ACC112 (cell line): ENCODE measurements around the gene SCRG1.

Experiments used
- H2AFZ ChIP-seq: fragments of 200-600 bp; sonication (generic); one replicate; pipeline ENCODE4 v1.6.0; 2017; ENCODE audit warnings: antibody characterized with exemption, low read length; ENCODE audit not compliant: unreplicated experiment
- H3K27ac ChIP-seq: fragments of 200-600 bp; sonication (generic); 2 replicates; pipeline ENCODE4 v1.5.1; 2014; ENCODE audit warnings: low read depth, mild to moderate bottlenecking, antibody characterized with exemption, low read length, moderate library complexity
- H3K27me3 ChIP-seq: fragments of 200-600 bp; sonication (generic); 2 replicates; pipeline ENCODE4 v1.6.1; 2014; ENCODE audit warnings: mild to moderate bottlenecking, antibody characterized with exemption, low read length, moderate library complexity, mixed read lengths; ENCODE audit not compliant: insufficient read depth
- H3K36me3 ChIP-seq: fragments of 200-600 bp; sonication (generic); 2 replicates; pipeline ENCODE4 v1.6.1; 2016; ENCODE audit warnings: mild to moderate bottlenecking, antibody characterized with exemption, low read length, moderate library complexity, mixed read lengths; ENCODE audit not compliant: insufficient read depth
- H3K4me1 ChIP-seq: fragments of 200-600 bp; sonication (generic); one replicate; pipeline ENCODE4 v1.6.1; 2016; ENCODE audit warnings: low read length, mixed read lengths; ENCODE audit not compliant: insufficient read depth, unreplicated experiment, control insufficient read depth
- H3K4me3 ChIP-seq: fragments of 200-600 bp; sonication (generic); 2 replicates; pipeline ENCODE4 v1.5.1; 2014; ENCODE audit warnings: mild to moderate bottlenecking, low read depth, low read length
- H3K79me2 ChIP-seq: fragments of 200-600 bp; sonication (generic); one replicate; pipeline ENCODE4 v1.6.0; 2016; ENCODE audit warnings: low read length; ENCODE audit not compliant: control insufficient read depth, unreplicated experiment, insufficient read depth

SCRG1 gene

DNA sequence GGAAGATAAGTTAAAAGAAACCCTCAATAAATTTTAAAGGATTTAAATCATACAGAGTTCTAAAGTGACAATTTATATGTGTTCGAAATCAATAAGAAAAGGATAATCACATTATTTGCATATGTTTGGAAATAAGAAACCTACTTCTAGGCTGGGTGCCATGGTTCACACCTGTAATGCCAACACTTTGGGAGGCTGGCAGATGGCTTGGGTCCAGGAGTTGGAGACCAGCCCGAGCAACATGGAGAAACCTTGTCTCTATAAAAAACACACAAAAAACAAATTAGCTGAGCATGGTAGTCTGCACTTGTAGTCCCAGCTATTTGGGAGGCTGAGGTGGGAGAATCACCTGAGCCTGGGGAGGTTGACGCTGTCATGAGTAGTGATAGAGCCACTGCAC is 36.2 kb downstream of the SCRG1 start:
- no peaks in the 10 kb centered on the region for H3K27me3 ChIP-seq
- no peak overlapping the region for H2AFZ ChIP-seq
- peaks cover 8% of the 10 kb centered on the region for H3K79me2 ChIP-seq
- H3K36me3 ChIP-seq, result no peaks in the 10 kb centered on the region
- no peak overlapping the region for H3K4me3 ChIP-seq
- no peak overlapping the region for H3K27ac ChIP-seq
- H3K4me1 ChIP-seq, result peaks cover 14% of the 10 kb centered on the region

DNA sequence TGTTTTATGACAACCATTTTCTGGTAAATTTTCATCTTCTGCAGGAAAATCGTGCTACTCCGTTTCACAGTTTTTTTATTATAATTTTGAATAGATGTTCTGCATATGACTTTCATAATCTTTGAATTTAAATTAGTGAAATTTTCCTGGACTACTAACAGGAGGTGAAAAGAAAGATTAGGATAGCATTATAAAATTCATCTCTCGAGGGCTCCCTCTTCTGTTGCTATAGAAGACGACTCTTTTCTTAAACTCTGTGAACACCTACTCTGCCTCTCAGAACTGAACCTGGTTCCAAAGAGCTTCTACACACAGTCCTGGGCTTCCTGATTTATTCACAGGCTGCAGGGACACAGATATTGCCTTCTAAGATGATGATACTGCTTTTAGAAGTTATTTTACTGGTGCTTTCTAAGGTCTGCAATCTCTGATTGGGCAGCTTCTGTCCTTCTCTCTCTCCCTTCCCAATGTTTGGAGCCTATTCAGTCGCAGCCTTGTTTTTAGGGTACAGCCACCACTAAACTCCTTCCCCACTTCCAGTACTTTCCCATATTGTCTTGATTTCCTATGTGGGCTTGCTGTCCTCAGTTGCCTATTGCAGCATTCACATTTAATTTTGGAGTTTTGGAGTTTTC is 38.2 kb downstream of the SCRG1 start:
- no peaks in the 10 kb centered on the region for H3K27me3 ChIP-seq
- no peak overlapping the region for H3K27ac ChIP-seq
- no peaks in the 10 kb centered on the region for H3K36me3 ChIP-seq
- H3K4me3 ChIP-seq, result no peak overlapping the region
- no peak overlapping the region for H2AFZ ChIP-seq
- H3K79me2 ChIP-seq, result peaks cover 4% of the 10 kb centered on the region
- H3K4me1 ChIP-seq, result peaks cover 3% of the 10 kb centered on the region

DNA sequence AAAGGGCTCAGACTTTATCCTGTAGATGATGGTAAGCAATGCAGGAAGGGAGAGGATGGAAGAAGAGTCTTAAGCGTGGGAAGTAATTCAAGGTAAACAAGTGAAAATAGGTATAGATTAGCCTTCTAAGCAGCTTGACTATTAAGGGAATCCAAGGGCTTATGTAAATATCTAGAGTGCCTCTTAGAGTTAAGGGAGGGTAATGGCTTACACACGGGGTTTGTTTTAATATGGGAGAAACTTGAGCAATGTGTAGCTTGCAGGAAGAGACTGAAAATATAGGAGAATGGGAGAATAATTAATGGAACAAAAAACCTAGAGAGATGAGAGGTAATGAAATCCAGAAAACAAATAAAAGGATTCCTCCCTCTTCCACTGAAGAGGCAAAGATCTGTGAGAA is 41.0 kb downstream of the SCRG1 start:
- Histone ChIP-seq H3K27me3 (no peaks in the 10 kb centered on the region), H3K79me2 (no peaks in the 10 kb centered on the region), H3K27ac (no peak overlapping the region), H3K4me1 (no peaks in the 10 kb centered on the region), H3K36me3 (no peaks in the 10 kb centered on the region), H2AFZ (no peak overlapping the region), H3K4me3 (no peak overlapping the region)

DNA sequence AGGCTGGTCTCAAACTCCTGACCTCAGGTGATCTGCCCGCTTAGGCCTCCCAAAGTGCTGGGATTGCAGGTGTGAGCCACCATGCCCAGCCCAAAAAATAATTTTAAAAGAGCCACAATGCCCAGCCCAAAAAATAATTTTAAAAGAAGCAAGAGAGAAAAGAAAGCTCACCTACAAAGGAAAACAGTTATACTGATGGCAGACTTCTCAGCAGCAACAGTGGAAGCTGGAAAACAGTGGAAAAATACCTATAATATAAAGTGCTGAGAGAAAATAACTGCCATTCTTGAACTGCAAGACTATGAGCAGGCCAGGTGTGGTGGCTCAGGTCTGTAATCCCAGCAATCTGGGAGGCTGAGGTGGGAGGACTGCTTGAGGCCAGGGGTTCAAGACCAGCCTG is 51.4 kb downstream of the SCRG1 start:
- no peaks in the 10 kb centered on the region for H3K27me3 ChIP-seq
- peaks cover 17% of the 10 kb centered on the region for H3K4me1 ChIP-seq
- H3K4me3 ChIP-seq, result no peak overlapping the region
- H3K27ac ChIP-seq, result no peak overlapping the region
- no peak overlapping the region for H2AFZ ChIP-seq
- no peaks in the 10 kb centered on the region for H3K79me2 ChIP-seq
- H3K36me3 ChIP-seq, result no peaks in the 10 kb centered on the region

DNA sequence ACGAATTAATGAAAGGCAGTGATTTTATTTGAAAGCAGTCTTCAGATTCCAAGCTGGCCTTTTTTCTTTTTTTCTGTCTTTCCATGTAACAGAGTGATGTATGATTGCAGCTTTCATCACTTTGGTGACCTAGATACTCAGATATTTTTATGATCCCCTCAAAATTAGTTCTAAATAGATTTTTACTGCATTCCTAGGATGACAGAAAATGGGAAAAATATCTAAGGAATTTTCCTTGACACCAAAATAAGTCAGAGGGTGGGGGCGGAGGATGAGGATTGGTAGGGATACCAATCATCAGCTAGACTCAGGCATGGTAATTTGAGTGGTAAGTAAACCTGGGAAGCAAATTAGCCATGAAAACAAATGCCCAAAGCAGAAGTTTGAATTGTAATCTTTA is 52.8 kb downstream of the SCRG1 start:
- Histone ChIP-seq H3K27me3 (no peaks in the 10 kb centered on the region), H3K27ac (no peak overlapping the region), H3K4me3 (peak overlapping the region; percentile 5; the same call in 1 of the 2 replicates), H3K79me2 (no peaks in the 10 kb centered on the region), H2AFZ (no peak overlapping the region), H3K4me1 (peaks cover 17% of the 10 kb centered on the region), H3K36me3 (no peaks in the 10 kb centered on the region)

DNA sequence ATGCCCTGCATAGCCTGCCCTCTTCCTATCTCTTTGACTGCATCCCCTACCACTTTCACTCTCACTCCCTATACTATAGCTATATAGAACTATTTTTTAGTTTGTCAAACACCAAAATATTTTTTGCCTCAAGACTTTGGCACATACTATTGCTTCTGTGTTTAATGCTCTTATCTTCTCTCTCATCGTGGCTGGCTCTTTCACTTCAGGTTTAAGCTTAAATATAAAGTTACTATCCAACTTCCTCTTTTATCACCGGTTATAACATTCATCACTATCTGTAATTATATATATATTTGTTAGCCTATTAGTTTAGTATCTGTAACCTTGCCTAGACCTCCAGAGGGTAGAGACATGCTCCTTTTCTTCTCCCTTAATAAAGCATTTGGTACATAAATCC is 53.3 kb downstream of the SCRG1 start:
- peak overlapping the region; percentile 4; the same call in 1 of the 2 replicates for H3K4me3 ChIP-seq
- H3K27ac ChIP-seq, result no peak overlapping the region

DNA sequence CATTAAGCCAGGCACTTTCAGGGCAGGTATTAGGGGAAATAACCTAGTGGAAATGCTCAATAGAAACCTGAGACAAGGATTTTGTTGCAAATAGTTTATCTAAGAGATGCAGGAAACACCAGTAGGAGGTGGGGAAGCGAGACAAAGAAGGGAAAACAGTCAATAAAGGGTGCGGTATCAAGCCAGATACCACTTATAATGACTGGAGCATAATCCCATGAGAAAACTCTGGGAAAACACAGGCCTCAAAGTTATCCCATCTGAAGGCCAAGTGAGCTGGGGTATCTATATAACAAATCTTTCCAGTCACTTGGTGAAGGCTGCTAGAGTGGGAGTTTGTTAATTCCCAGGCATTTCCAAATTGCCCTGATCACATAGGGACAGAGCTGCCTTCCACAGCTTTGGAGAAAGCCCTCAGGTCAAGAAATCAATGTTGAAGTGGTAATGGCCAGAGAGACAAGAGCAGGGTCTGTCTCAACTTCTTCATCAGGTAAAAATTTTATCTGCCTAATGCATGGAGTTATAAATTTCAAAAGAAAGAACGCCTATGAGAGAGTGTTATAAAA is 55.0 kb downstream of the SCRG1 start:
- Histone ChIP-seq H3K27ac (no peak overlapping the region), H3K36me3 (no peaks in the 10 kb centered on the region), H3K4me3 (no peak overlapping the region)

More for the DNA sequence above, 53.3 kb downstream of the SCRG1 start:
- H2AFZ ChIP-seq, result no peak overlapping the region
- no peaks in the 10 kb centered on the region for H3K36me3 ChIP-seq
- peaks cover 17% of the 10 kb centered on the region for H3K4me1 ChIP-seq
- H3K79me2 ChIP-seq, result no peaks in the 10 kb centered on the region
- H3K27me3 ChIP-seq, result no peaks in the 10 kb centered on the region

DNA sequence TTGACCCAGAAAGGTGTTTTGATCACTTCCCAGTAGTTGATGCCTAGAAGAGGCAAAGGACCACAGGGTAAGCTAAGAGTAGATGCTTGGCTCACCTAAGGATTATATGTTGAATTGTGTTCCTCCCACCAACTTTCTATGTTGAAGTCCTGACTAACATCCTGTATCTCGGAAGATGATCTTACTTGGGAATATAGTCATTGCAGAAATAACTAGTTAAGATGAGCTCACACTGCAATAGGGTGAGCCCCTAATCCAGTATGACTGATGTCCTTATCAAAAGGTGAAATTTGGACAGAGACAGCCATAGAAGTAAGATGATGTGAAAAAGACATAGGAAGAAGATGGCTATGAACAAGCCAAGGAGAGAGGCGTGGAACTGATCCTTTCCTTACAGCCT is 61.5 kb downstream of the SCRG1 start:
- H3K27ac ChIP-seq, result no peak overlapping the region
- H2AFZ ChIP-seq, result peak overlapping the region; percentile 5
- no peaks in the 10 kb centered on the region for H3K27me3 ChIP-seq
- peaks cover 9% of the 10 kb centered on the region for H3K36me3 ChIP-seq
- H3K4me3 ChIP-seq, result no peak overlapping the region
- H3K4me1 ChIP-seq, result peaks cover 18% of the 10 kb centered on the region
- H3K79me2 ChIP-seq, result peaks cover 28% of the 10 kb centered on the region

More for the DNA sequence above, 55.0 kb downstream of the SCRG1 start:
- Histone ChIP-seq H3K4me1 (peaks cover 17% of the 10 kb centered on the region), H3K27me3 (no peaks in the 10 kb centered on the region), H3K79me2 (no peaks in the 10 kb centered on the region), H2AFZ (no peak overlapping the region)

DNA sequence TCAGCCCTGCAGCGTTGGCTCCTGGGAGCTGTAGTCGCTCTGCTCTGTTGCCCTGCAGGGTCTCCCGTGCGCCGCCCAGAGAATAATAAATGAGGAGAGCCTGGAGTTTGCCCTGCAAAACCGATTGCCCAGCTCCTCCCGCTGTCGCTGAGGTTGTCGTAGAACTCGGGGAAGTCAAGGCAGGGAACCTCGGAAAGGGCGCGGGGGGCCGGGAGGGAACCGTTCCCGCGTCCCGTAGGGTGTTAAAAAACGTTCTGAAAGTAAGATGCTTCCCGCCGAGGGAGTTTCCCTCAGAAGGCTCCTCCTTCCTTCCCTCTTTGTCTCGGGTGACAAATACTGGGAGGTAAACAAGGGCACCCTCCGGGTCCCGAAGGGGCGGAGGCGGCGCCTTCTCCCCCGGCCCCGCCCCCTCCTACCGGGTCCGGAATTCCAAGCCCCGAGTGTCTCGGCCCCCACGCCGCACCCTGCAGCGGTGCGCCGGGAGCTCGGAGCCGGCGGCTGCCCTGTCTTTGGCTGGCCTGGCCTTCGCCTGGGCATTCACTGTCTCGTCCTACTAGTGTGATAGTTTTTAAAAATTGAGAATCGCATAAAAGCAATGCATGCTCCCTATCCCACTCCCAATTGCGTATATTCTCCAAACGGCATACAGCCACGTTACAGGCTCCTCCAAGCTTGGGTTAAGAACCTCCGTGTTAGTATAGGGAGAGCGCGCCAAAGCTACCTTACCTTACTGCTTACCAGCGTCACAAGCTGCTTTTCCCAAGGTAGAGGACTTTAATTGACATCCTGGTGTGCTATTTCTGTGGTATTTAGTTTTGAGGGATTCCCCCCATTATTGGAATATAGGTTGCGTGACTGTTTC is 63.8 kb downstream of the SCRG1 start:
- peak overlapping the region; percentile 97 for H3K4me3 ChIP-seq
- peaks cover 40% of the 10 kb centered on the region for H3K79me2 ChIP-seq
- H3K27me3 ChIP-seq, result no peaks in the 10 kb centered on the region
- peak overlapping the region; percentile 64 for H2AFZ ChIP-seq
- peaks cover 27% of the 10 kb centered on the region for H3K36me3 ChIP-seq
- H3K27ac ChIP-seq, result peak overlapping the region; percentile 86
- H3K4me1 ChIP-seq, result peaks cover 25% of the 10 kb centered on the region
